ENCODE results near the gene TACC2. TPM values are rescaled to one million over a fixed set of nuclear protein-coding genes. Genes with fewer than 3 reads are reported as not detected.
A peak's percentile ranks its signal among the peaks of the same experiment; 100 is the strongest.

Gene TACC2
- total RNA-seq, 1 experiment from 2014 or later = 89.0 TPM

GRCh38 chr10:122294511-122295450 is 305.8 kb downstream of the TACC2 start:
- no peaks in the 10 kb centered on the region for H3K27me3 Mint-ChIP-seq (ENCODE audit: insufficient read depth, unreplicated experiment)
- TF ChIP-seq CTCF (IDR thresholded peaks at IDR 0.05; ENCODE audit: unreplicated experiment) = no peak
- POLR2A ChIA-PET = interaction anchor here (0.7 to 1.3 kb wide), 4 partner anchors 13 to 274 kb away, joined by 3 to 8 read pairs (median 4); partner anchors contain the start of gene PLEKHA1
- intact Hi-C loops (cut with micrococcal nuclease) = no loop called here
- H3K9me3 Mint-ChIP-seq (ENCODE audit: unreplicated experiment) = no peaks in the 10 kb centered on the region
- DNase-seq (ENCODE audit: unreplicated experiment) = no peak
- peak overlapping the region; percentile 61 for H3K27ac Mint-ChIP-seq (ENCODE audit: low read depth, unreplicated experiment)
- H3K4me1 Mint-ChIP-seq (ENCODE audit: insufficient read depth, unreplicated experiment) = peaks cover 38% of the 10 kb centered on the region
- H3K4me3 Mint-ChIP-seq (ENCODE audit: unreplicated experiment) = no peak overlapping the region
- H3K36me3 Mint-ChIP-seq (ENCODE audit: insufficient read depth, unreplicated experiment) = peaks cover 6% of the 10 kb centered on the region
- no TSS peak for BruUV-seq (replicated peaks)
- CTCF ChIA-PET = interaction anchor here (0.6 to 7.4 kb wide), 5 partner anchors 13 to 174 kb away, joined by 3 to 86 read pairs (median 3); no protein-coding TSS in a partner anchor

GRCh38 chr10:122295451-122295809 is 306.5 kb downstream of the TACC2 start:
- Mint-ChIP-seq H3K36me3 (ENCODE audit: insufficient read depth, unreplicated experiment) (peaks cover 6% of the 10 kb centered on the region), H3K27ac (ENCODE audit: low read depth, unreplicated experiment) (peak overlapping the region; percentile 61), H3K4me1 (ENCODE audit: insufficient read depth, unreplicated experiment) (peaks cover 38% of the 10 kb centered on the region), H3K9me3 (ENCODE audit: unreplicated experiment) (no peaks in the 10 kb centered on the region), H3K27me3 (ENCODE audit: insufficient read depth, unreplicated experiment) (no peaks in the 10 kb centered on the region), H3K4me3 (ENCODE audit: unreplicated experiment) (no peak overlapping the region)
- ChIA-PET CTCF (interaction anchor here (1.3 to 7.4 kb wide), 3 partner anchors 17 to 270 kb away, joined by 3 to 86 read pairs (median 6); no protein-coding TSS in a partner anchor), POLR2A (interaction anchor here (1.1 kb wide), 1 partner anchor 270 kb away, joined by 4 read pairs; no protein-coding TSS in a partner anchor)
- DNase-seq (ENCODE audit: unreplicated experiment) = no peak
- intact Hi-C loops (cut with micrococcal nuclease) = no loop called here
- no TSS peak for BruUV-seq (replicated peaks)
- TF ChIP-seq CTCF (IDR thresholded peaks at IDR 0.05; ENCODE audit: unreplicated experiment) = no peak

- peaks cover 45% of the 10 kb centered on the region for H3K4me1 Mint-ChIP-seq (ENCODE audit: insufficient read depth, unreplicated experiment)
- H3K27ac Mint-ChIP-seq (ENCODE audit: low read depth, unreplicated experiment) = no peak overlapping the region
- POLR2A ChIA-PET = interaction anchor here (0.6 to 1.2 kb wide), 3 partner anchors 138 to 353 kb away, joined by 4 to 5 read pairs (median 4); no protein-coding TSS in a partner anchor
- no peaks in the 10 kb centered on the region for H3K27me3 Mint-ChIP-seq (ENCODE audit: insufficient read depth, unreplicated experiment)
- no TSS peak for BruUV-seq (replicated peaks)
- H3K4me3 Mint-ChIP-seq (ENCODE audit: unreplicated experiment) = no peak overlapping the region
- CTCF ChIA-PET = interaction anchor here (0.7 to 7.4 kb wide), 8 partner anchors 11 to 269 kb away, joined by 3 to 86 read pairs (median 4); no protein-coding TSS in a partner anchor
- peaks cover 6% of the 10 kb centered on the region for H3K36me3 Mint-ChIP-seq (ENCODE audit: insufficient read depth, unreplicated experiment)
- no peak for DNase-seq (ENCODE audit: unreplicated experiment)
- TF ChIP-seq CTCF (IDR thresholded peaks at IDR 0.05; ENCODE audit: unreplicated experiment) = no peak
- no peaks in the 10 kb centered on the region for H3K9me3 Mint-ChIP-seq (ENCODE audit: unreplicated experiment)
- intact Hi-C loops (cut with micrococcal nuclease) = no loop called here
Measured at GRCh38 chr10:122296363-122297120, 307.6 kb downstream of the TACC2 start.

All from MCF 10A (cell line).